NCI-H1417 (cell line): ENCODE results near the gene NDUFC1.

Experiments
- DNase-seq, 3 experiments: peaks; one replicate each; lab custom pipeline; 2025; lab: John Stamatoyannopoulos, UW

Gene NDUFC1

DNA sequence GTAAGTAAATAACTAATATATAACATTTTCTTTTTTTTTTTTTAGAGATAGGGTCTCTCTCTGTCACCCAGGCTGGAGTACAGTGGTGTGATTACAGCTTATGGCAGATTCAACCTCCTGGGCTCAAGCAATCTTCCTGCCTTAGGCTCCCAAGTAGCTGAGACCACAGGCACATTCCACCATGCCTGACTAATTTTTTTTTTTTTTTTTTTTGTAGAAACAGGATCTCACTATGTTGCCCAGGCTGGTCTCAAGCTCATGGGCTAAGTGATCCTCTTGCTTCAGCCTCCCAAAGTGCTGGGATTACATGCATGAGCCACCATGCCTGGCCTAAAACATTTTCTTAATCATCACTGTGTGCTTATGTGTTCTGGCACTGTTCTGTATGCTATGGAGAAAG is 55.0 kb downstream of the NDUFC1 start:
- DNase-seq: no peak

DNA sequence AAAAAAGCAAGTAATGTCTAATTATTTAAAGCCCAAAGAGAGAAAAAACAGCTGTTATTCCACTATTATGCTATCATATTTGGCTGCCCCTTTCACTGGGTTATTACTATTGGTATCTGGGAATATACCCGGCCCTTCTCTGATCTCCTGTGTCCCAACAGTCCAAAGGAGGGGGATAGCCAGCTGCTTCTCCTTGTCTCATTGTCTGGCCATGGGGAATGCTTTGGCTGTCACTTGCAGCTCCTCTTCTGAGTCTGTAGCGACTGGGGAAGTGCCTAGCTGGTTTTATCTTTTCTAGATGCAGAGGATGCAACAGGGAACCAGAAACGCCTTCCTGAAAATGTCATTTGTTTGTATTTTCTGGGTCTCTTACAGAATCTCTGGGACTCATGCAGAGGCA is 56.1 kb downstream of the NDUFC1 start:
- no peak for DNase-seq

GRCh38 chr4:139245590-139245989 is 56.7 kb downstream of the NDUFC1 start:
- no peak for DNase-seq

DNA sequence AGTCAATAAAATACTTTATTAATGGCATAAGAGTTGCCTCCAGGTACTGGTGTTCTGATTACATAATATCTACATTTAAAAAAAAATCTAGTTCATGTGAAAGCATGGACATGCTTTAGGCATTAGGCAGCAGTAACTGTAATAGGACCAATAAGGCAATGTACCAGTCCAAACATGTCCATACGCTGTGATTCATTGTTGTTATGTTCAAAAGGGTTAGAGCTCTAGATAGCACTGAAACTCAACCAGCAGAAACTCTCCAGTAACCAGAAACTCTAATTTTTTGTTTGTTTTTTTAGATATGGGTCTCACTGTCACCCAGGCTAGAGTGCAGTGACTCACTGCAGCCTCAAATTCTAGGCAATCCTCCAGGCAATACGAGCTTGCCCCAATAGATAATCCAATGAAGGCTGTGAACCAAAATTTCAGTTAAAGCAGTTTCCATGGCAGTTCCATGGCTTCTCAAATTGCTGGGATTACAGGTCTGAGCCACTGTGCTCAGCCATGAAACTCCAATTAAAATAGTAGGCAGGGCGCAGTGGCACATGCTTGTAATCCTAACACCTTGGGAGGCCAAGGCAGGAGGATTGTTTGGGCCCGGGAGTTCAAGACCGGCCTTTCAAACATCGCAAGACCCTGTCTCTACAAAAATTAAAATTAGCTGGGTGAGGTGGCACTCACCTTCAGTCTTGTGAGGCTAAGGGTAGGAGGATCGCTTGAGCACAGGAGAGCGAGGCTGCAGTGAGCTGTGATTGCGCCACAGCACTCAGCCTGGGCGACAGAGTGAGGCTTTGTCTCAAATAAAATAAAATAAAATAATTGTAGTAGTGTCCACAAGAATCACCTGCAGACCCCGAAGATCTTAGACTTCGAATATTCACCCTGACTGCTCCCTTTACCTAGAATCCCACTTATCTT is 58.6 kb downstream of the NDUFC1 start:
- no peak for DNase-seq

DNA sequence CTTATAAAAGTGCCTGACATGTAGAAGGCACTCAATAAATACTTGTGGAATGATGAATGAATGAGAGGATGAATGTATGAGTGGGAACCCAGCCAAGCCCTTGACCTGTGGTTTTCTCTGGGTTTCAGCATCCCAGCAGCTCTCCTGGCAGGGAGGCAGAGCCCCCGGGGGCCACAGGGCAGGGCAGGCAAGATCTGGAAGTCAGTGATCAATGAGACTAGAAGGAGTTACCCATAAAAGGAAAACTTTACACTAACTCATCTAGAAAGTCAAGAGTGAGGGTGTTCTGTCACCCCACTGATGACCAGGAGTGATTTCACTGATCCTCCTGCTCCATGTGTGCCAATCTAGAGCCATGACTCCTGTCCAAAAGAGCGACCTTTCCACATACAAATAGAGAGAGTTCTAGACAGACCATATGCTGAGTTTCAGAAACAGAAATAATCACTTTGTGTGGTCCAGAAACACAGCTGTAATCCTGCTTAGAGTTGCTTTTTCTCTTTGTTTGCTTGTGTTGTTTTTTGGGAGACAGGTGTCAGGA is 59.7 kb downstream of the NDUFC1 start:
- no peak for DNase-seq

DNA sequence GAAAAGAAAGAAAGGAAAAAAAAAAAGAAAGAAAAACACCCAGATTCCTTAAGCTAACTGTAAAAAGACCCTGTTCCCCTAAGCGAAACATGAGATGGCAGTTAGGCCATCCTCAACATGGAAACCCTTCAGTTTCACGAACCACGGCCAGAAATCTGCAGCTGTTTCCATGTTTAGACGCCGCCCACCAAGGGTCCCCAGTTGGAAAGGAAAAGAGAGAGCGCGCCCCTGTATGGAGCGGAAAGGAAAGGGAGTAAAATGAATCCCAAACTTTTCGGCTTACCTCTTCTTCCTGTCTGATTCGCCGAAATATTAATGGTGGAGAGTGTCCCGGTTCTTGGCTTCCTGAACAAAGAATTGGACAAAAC is 60.5 kb downstream of the NDUFC1 start:
- no peak for DNase-seq

DNA sequence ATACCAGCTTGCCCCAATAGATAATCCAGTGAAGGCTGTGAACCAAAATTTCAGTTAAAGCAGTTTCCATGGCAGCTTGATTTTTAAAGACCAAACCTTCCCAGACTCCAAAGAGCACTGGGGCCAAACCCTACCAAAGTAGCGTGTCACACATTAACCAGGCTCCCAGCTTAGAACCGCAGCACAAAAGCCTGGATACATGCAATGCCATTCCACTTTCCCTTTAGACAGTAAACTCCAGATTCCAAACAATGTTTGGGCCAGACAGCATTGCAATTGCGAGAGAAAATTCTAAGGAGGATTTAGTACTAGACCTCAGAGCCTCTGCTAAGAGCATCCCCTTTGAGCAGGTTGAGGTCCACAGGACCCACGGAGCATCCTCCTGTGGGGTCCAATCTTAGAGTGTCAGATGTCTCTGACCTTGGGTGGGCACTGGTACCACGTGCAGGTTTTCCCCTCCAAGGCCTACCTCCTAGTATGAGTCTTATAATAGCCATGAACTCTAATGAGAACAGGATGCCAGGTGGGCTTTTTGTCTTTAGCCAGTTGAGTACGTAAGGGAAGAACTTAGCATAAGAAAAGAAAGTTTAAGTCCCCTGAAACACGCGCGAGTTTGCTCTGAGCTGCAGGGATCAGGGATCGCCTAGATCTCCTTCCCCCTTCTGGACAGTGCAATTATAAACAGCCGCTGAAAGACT is 61.0 kb downstream of the NDUFC1 start:
- no peak for DNase-seq
